SK-N-SH treated with all-trans-retinoic acid at 6 μM for 48 hours (cell line): ENCODE results near the gene TMEM187.

Source experiments
- ATAC-seq: fragments of 200-7000 bp; cut with Tn5 transposase; 3 replicates; pipeline ENCODE4 v1.9.1; 2020; ENCODE audit warnings: mild to moderate bottlenecking, moderate library complexity
- BACH2 ChIP-seq: fragments of 250-450 bp; sonication (Bioruptor Pico); IDR thresholded peaks from 2 replicates; pipeline ENCODE4 v1.9.0; 2021; ENCODE audit warnings: mild to moderate bottlenecking, borderline replicate concordance
- CREB5 ChIP-seq: fragments of 250-450 bp; sonication (Bioruptor Pico); IDR thresholded peaks from 2 replicates; pipeline ENCODE4 v1.5.1; 2020; ENCODE audit warnings: low read depth, mild to moderate bottlenecking, moderate library complexity
- CSDC2 ChIP-seq: fragments of 250-450 bp; sonication (Bioruptor Pico); IDR thresholded peaks from 2 replicates; pipeline ENCODE4 v1.5.0; 2020; ENCODE audit warnings: mild to moderate bottlenecking, moderate library complexity
- ESRRG ChIP-seq: fragments of 250-450 bp; sonication (Bioruptor Pico); IDR thresholded peaks from 2 replicates; pipeline ENCODE4 v1.6.1; 2021; ENCODE audit warnings: mild to moderate bottlenecking
- GLIS3 ChIP-seq: fragments of 250-450 bp; sonication (Bioruptor Pico); IDR thresholded peaks from 2 replicates; pipeline ENCODE4 v1.5.0; 2020; ENCODE audit warnings: mild to moderate bottlenecking, moderate library complexity
- ISL1 ChIP-seq: fragments of 250-450 bp; sonication (Bioruptor Pico); IDR thresholded peaks from 2 replicates; pipeline ENCODE4 v2.1.2; 2022; ENCODE audit warnings: mild to moderate bottlenecking, moderate library complexity
- OSR1 ChIP-seq: fragments of 250-450 bp; sonication (Bioruptor Pico); IDR thresholded peaks from 2 replicates; pipeline ENCODE4 v1.8.0; 2022; ENCODE audit warnings: moderate library complexity, mild to moderate bottlenecking, inconsistent platforms
- PPARA ChIP-seq: fragments of 250-450 bp; sonication (Bioruptor Pico); IDR thresholded peaks from 2 replicates; pipeline ENCODE4 v1.5.0; 2020; ENCODE audit warnings: mild to moderate bottlenecking, borderline replicate concordance
- RARB ChIP-seq: fragments of 250-450 bp; sonication (Bioruptor Pico); IDR thresholded peaks from 2 replicates; pipeline ENCODE4 v1.8.0; 2021; ENCODE audit warnings: mild to moderate bottlenecking, moderate library complexity
- SNAI2 ChIP-seq: fragments of 250-450 bp; sonication (Bioruptor Pico); IDR thresholded peaks from 2 replicates; pipeline ENCODE4 v1.5.0; 2020; ENCODE audit warnings: mild to moderate bottlenecking, moderate library complexity
- TCF4 ChIP-seq: fragments of 250-450 bp; sonication (Bioruptor Pico); IDR thresholded peaks from 2 replicates; pipeline ENCODE4 v1.8.0; 2021; ENCODE audit warnings: mild to moderate bottlenecking, moderate library complexity, borderline replicate concordance
- TOX ChIP-seq: fragments of 250-450 bp; sonication (Bioruptor Pico); IDR thresholded peaks from 2 replicates; pipeline ENCODE4 v1.8.0; 2021; ENCODE audit warnings: mild to moderate bottlenecking, moderate library complexity, borderline replicate concordance
- TSHZ2 ChIP-seq: fragments of 250-450 bp; sonication (Bioruptor Pico); IDR thresholded peaks from 2 replicates; pipeline ENCODE4 v1.5.0; 2020; ENCODE audit warnings: mild to moderate bottlenecking, moderate library complexity
- ZC3H10 ChIP-seq: fragments of 250-450 bp; sonication (Bioruptor Pico); IDR thresholded peaks from 2 replicates; pipeline ENCODE4 v1.5.1; 2021; ENCODE audit warnings: mild to moderate bottlenecking, moderate library complexity
- ZFP3 ChIP-seq: fragments of 250-450 bp; sonication (Bioruptor Pico); IDR thresholded peaks from 2 replicates; pipeline ENCODE4 v1.5.0; 2020; ENCODE audit warnings: mild to moderate bottlenecking, moderate library complexity
- ZFP30 ChIP-seq: fragments of 450-650 bp; formaldehyde crosslinking; IDR thresholded peaks from 2 replicates; pipeline ENCODE4 v1.5.0; 2022; ENCODE audit warnings: mild to moderate bottlenecking, moderate library complexity
- ZNF565 ChIP-seq: fragments of 450-650 bp; formaldehyde crosslinking; conservative IDR thresholded peaks from 2 replicates; pipeline ENCODE4 v1.5.0; 2020; ENCODE audit warnings: low read depth, mild to moderate bottlenecking, moderate library complexity
- ZNF70 ChIP-seq: fragments of 450-650 bp; formaldehyde crosslinking; IDR thresholded peaks from 2 replicates; pipeline ENCODE4 v1.5.0; 2020; ENCODE audit warnings: mild to moderate bottlenecking, moderate library complexity
- ZNF8 ChIP-seq: fragments of 450-650 bp; formaldehyde crosslinking; IDR thresholded peaks from 2 replicates; pipeline ENCODE4 v1.5.0; 2020; ENCODE audit warnings: mild to moderate bottlenecking, moderate library complexity
- TF ChIP-seq, protein P1 (sequence below): fragments of 250-450 bp; sonication (Bioruptor Pico); IDR thresholded peaks from 2 replicates; pipeline ENCODE4 v1.5.1; 2021; ENCODE audit warnings: mild to moderate bottlenecking, moderate library complexity
- TF ChIP-seq, protein P2 (sequence below): fragments of 250-450 bp; sonication (Bioruptor Pico); IDR thresholded peaks from 2 replicates; pipeline ENCODE4 v1.8.0; 2020; ENCODE audit warnings: mild to moderate bottlenecking, moderate library complexity, borderline replicate concordance
- TF ChIP-seq, protein P3 (sequence below): fragments of 250-450 bp; sonication (Bioruptor Pico); IDR thresholded peaks from 2 replicates; pipeline ENCODE4 v1.8.0; 2021; ENCODE audit warnings: low read depth, mild to moderate bottlenecking, moderate library complexity, borderline replicate concordance

The TMEM187 gene

DNA sequence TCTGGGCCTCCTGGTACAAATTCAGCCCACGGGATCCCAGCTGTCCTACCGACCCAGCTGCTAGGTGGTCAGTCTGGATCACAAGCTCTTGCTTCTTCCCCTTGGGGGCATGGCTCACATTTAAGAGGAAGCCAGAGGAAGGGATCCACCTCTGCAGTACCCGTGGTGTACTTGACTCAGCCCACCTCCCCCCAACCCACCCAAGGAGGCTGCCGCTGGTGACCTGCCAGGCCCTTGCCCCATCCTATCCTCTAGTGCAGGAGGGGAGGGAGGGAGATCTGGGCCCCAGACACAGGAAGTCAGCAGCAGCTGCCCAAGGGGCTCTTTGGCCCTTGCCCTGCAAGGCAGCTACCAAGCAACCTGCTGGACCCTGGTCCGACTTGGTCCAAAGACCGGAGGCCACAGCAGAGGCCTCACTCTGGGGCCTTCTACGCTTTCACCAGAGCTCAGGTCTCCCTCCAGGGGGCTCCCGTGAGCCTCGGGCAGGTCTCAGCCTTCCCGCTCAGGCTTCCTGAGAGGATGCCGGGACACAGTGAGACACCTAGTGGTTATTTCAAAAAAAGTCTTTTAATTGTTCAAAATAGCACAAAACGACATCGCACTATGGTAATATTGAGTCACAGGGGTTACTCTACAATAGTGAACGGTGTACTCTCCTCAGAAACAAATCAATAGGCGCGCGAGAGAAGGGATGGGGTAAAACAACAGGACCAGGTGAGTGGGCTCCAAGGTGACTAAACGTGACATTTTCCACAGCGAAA is 25.4 kb upstream of the TMEM187 start:
- ATAC-seq: peak; percentile 91
- no peak for TF ChIP-seq TOX
- TF ChIP-seq ZFP30 (CRISPR knock-in tag): no peak
- TF ChIP-seq, protein P1, sequence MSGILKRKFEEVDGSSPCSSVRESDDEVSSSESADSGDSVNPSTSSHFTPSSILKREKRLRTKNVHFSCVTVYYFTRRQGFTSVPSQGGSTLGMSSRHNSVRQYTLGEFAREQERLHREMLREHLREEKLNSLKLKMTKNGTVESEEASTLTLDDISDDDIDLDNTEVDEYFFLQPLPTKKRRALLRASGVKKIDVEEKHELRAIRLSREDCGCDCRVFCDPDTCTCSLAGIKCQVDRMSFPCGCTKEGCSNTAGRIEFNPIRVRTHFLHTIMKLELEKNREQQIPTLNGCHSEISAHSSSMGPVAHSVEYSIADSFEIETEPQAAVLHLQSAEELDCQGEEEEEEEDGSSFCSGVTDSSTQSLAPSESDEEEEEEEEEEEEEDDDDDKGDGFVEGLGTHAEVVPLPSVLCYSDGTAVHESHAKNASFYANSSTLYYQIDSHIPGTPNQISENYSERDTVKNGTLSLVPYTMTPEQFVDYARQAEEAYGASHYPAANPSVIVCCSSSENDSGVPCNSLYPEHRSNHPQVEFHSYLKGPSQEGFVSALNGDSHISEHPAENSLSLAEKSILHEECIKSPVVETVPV (CRISPR knock-in tag): no peak
- no peak for TF ChIP-seq OSR1
- no peak for TF ChIP-seq CREB5 (CRISPR knock-in tag)
- no peak for TF ChIP-seq GLIS3
- TF ChIP-seq TSHZ2: no peak
- no peak for TF ChIP-seq ZNF8 (CRISPR knock-in tag)
- TF ChIP-seq, protein P2, sequence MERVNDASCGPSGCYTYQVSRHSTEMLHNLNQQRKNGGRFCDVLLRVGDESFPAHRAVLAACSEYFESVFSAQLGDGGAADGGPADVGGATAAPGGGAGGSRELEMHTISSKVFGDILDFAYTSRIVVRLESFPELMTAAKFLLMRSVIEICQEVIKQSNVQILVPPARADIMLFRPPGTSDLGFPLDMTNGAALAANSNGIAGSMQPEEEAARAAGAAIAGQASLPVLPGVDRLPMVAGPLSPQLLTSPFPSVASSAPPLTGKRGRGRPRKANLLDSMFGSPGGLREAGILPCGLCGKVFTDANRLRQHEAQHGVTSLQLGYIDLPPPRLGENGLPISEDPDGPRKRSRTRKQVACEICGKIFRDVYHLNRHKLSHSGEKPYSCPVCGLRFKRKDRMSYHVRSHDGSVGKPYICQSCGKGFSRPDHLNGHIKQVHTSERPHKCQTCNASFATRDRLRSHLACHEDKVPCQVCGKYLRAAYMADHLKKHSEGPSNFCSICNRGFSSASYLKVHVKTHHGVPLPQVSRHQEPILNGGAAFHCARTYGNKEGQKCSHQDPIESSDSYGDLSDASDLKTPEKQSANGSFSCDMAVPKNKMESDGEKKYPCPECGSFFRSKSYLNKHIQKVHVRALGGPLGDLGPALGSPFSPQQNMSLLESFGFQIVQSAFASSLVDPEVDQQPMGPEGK (CRISPR knock-in tag): no peak

- no peak for TF ChIP-seq RARB (CRISPR knock-in tag)
- no peak for TF ChIP-seq ZNF565 (CRISPR knock-in tag)
- no peak for TF ChIP-seq ZFP30 (CRISPR knock-in tag)
- no peak for ATAC-seq
These were observed 24.5 kb upstream of the TMEM187 start for GRCh38 chrX:153948002-153948466.

- TF ChIP-seq TOX (no peak), OSR1 (no peak)
- TF ChIP-seq, protein P3, sequence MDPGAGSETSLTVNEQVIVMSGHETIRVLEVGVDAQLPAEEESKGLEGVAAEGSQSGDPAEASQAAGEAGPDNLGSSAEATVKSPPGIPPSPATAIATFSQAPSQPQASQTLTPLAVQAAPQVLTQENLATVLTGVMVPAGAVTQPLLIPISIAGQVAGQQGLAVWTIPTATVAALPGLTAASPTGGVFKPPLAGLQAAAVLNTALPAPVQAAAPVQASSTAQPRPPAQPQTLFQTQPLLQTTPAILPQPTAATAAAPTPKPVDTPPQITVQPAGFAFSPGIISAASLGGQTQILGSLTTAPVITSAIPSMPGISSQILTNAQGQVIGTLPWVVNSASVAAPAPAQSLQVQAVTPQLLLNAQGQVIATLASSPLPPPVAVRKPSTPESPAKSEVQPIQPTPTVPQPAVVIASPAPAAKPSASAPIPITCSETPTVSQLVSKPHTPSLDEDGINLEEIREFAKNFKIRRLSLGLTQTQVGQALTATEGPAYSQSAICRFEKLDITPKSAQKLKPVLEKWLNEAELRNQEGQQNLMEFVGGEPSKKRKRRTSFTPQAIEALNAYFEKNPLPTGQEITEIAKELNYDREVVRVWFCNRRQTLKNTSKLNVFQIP (CRISPR knock-in tag): no peak
- ATAC-seq: no peak
These were observed 23.4 kb upstream of the TMEM187 start for GRCh38 chrX:153948847-153949805.

- ATAC-seq: no peak
- TF ChIP-seq OSR1 (no peak), ISL1 (CRISPR knock-in tag) (no peak), TOX (no peak), BACH2 (CRISPR knock-in tag) (no peak), ZNF70 (CRISPR knock-in tag) (no peak), ESRRG (CRISPR knock-in tag) (no peak), CSDC2 (CRISPR knock-in tag) (no peak), ZFP3 (CRISPR knock-in tag) (no peak), SNAI2 (CRISPR knock-in tag) (no peak), PPARA (CRISPR knock-in tag) (no peak), TCF4 (CRISPR knock-in tag) (no peak), ZC3H10 (no peak), ZFP30 (CRISPR knock-in tag) (no peak), CREB5 (CRISPR knock-in tag) (no peak), GLIS3 (no peak)
- TF ChIP-seq, protein P3 (CRISPR knock-in tag): no peak
These were observed 22.4 kb upstream of the TMEM187 start for GRCh38 chrX:153950127-153950526.
